Right lobe of liver (tissue), 4 donors: ENCODE results near the gene LSM6.

Experiments used
- POLR2A ChIP-seq: fragments of 450-650 bp; IDR thresholded peaks from one replicate; pipeline ENCODE4 v1.6.1; 2017; ENCODE audit warnings: antibody characterized with exemption, mild to moderate bottlenecking
- TF ChIP-seq, protein P1 (sequence below), 4 donors: fragments of 200-600 bp in 3 of 4; fragments of 450-650 bp in 1 of 4; IDR thresholded peaks; one replicate each; pipeline versions ENCODE4 v1.5.1 to v1.8.0; 2016 to 2022; ENCODE audit warnings: antibody characterized with exemption in 4 of 4, mild to moderate bottlenecking in 2 of 4
- donor health status: DM: no; HTN: no; CAD: no.
- donor health status: DM: no; HTN: no; CAD: no.
- donor health status: DM: no; HTN: yes; CAD: no.

DNA sequence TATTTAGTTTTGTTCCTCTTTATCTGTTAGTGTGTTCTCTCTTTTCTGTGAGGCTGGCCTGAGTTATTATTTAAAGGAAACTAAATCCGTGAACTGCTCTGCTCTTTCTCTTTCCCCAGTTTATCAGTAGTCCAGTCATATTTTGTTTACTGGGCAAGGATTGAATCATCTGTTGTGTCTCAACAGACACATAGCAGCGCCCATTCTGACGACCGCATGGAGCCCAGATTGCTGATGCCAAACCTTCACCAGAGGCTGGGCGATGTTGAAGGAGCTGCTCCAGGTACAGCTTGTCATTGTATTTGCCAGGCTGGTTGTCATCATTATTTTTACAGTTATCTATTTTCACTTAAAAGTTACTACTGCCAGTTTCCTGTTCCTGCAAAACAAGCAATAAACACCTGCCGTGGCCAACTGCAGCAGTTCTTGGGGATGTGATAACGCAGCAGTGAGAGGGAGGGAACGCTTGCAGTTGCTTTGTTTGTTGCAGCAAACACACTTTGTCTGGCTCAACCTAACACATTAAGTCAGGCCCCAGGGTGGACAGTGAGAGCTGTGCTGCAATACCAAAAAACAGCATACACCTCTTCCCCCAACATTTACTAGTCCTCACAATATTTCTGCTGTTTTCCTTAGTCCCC lies 48.9 kb downstream of the LSM6 start:
- TF ChIP-seq, protein P1, sequence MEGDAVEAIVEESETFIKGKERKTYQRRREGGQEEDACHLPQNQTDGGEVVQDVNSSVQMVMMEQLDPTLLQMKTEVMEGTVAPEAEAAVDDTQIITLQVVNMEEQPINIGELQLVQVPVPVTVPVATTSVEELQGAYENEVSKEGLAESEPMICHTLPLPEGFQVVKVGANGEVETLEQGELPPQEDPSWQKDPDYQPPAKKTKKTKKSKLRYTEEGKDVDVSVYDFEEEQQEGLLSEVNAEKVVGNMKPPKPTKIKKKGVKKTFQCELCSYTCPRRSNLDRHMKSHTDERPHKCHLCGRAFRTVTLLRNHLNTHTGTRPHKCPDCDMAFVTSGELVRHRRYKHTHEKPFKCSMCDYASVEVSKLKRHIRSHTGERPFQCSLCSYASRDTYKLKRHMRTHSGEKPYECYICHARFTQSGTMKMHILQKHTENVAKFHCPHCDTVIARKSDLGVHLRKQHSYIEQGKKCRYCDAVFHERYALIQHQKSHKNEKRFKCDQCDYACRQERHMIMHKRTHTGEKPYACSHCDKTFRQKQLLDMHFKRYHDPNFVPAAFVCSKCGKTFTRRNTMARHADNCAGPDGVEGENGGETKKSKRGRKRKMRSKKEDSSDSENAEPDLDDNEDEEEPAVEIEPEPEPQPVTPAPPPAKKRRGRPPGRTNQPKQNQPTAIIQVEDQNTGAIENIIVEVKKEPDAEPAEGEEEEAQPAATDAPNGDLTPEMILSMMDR (IDR thresholded peaks at IDR 0.05), result no peak
- no peak for TF ChIP-seq POLR2A
